Superior temporal gyrus (tissue), 1 donor: ENCODE measurements around the gene APH1B.
A peak's percentile ranks its signal among the peaks of the same experiment; 100 is the strongest.

Source experiments
- DNase-seq: peaks from one replicate; pipeline ENCODE4 v3.0.0-alpha.2; 2016; ENCODE audit errors: extremely low spot score

Gene APH1B

DNA sequence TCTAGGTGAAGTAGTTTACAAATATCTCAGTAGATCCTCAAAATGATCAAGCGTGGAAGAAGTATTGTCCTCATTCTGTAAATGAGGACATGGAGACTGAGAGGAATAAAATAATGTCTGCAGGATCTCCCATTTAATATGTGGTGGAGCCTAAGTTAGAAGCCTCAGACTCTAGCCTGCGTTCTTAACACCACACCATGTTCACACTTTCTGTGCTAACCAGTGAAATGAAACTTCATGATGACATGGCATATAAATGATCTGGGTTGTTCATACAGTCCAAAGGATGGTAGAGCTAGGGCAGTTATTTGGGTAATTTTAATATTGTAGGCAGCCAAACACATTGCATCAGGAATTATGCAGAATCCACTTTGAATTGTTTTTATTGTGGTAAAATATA is 25.1 kb upstream of the APH1B start:
- DNase-seq: no peak

GRCh38 chr15:63254991-63255390 is 22.4 kb upstream of the APH1B start:
- DNase-seq: no peak

DNA sequence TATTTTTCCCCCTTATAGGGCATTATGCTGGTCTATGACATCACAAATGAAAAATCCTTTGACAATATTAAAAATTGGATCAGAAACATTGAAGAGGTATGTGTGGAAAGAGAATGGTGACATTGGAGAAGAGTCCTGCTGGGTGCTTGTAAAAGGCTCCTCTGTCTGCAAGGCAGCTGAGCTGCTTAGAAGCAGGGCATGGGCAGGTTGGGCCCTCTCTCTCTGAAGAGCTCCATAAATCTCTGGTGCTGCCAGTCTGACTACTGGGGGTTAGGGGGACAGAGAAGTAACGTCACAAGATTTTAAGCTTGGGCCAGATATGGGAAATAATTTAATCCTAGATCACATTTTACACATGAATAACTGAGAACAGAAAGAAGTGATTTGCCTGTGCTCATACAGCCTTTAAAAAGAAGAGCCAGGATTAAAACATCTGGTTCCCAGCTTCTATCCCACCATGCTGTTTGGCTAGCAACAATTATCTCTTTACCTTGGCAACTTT is 21.9 kb upstream of the APH1B start:
- no peak for DNase-seq

GRCh38 chr15:63256433-63257274 is 20.8 kb upstream of the APH1B start:
- DNase-seq: no peak

GRCh38 chr15:63258658-63259057 is 18.7 kb upstream of the APH1B start:
- no peak for DNase-seq

GRCh38 chr15:63260791-63261190 is 16.6 kb upstream of the APH1B start:
- no peak for DNase-seq

DNA sequence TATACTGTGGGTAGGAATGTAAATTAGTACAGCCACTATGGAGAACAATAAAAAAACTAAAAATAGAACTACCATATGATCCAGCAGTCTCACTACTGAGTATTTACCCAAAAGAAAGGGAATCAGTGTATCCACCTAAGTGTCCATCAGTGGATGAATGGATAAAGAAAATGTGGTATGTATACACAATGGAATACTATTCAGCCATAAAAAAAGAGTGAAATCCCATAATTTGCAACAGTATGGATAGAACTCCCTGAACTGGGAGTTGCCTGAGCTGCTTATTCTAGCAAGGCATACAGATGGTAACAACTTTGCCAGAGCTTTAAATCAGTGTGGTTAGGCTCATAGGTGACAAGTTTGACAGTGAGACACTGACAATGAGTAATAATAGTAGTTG is 16.1 kb upstream of the APH1B start:
- DNase-seq: no peak

- DNase-seq: no peak
Measured at GRCh38 chr15:63263519-63263918, 13.9 kb upstream of the APH1B start.

DNA sequence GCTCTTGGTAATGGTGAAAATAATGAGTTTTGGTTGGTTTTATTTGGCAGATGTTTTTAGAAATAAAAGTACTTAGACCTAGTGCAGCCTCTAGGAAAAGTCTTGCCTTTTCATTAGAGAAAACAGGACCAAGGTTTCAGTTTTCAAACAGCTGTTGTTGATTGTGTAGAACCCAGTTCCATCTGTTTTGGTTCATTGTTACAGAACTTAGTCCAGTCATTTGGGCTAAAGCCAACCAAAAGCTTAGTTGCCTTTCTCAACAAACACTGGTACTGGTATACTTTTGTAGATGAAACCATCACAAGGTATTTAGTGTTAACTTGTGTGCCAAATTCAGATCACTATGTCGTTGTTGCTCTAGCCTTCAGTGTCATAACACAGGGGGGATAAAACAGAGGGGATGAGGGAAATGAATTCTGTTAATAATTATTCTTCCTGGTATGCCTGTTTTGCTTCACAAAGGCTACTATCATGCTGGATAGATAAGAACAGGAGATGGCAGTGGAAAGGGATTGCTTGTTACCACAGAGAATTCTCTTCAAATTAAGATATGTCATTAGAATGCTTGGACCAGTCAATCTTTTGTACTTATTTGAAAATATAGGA is 12.6 kb upstream of the APH1B start:
- no peak for DNase-seq

GRCh38 chr15:63274427-63274826 is 3.0 kb upstream of the APH1B start:
- no peak for DNase-seq

DNA sequence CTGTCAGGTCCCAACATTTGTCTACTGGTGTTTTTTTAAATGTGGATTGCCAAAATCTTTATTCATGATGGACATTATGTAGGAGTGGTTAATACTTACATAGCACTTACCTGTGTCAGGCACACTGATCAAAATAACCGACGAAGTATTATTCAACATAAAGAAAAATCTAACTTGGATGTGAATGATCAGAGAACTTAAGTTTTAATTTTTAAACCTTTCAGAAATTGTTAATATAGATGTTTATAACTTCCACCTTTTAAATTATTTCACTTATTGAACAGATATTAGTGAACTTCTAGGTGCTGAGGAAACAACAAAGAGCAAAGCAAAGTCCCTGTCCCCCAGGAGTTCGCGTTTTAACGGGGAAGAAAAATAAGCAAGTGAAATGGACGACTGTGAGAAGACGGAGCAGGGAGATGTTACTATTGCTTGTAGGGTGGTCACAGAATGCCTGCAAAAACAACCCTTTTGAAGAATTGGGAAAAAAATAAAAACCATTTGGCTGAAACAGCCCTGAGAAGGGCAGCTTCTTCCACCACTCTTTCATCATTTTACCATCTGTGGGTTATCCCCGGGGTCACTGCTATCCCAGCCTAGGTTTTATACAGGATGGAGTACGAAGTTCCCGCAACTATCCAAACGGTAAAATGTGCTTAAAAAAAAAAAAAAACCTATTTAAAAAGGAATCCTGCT is 915 bp upstream of the APH1B start:
- DNase-seq: no peak

DNA sequence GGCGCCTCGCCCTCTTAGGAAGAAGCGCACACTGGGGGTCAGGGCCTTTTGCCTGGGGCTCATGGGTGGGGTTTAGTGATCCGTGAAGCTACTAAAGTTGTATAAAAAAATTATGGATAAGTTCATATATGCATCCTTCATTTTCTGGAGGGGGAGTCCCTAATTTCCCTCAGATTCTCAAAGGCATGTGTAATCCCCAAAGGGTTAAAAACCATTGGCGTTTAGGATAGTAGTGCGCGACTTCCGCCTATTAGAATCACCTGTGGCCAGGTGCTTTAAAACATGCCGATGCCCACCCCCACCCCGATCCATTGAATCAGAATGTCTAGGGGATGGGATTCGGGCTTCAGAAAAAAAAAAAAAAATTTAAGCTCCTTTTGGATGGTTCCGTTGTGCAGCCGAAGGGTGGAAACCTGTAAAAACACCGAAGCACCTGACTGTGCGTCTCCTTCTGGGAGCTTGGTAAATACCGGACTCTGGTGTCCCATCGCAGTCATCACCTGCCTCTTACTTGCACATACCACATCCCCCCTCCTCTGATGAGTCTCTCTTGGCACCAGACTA is 570 bp downstream of the APH1B start:
- peak; percentile 43 for DNase-seq

DNA sequence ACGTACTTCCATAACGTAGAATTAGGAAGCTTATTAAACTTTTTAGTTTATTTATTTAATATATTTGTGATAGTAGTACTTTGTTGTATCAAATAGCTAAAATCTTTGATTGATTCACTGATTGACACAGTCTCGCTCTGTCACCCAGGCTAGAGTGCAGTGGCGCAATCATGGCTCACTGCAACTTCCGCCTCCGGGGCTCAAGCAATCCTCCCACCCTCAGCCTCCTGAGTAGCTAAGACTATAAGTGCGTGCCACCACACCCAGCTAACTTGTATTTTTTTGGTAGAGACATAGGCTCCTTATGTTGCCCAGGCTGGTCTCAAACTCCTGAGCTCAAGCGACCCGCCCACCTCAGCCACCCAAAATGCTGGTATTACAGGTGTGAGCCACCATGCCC is 5.7 kb downstream of the APH1B start:
- no peak for DNase-seq

- no peak for DNase-seq
Measured at GRCh38 chr15:63284335-63284734, 6.9 kb downstream of the APH1B start.

DNA sequence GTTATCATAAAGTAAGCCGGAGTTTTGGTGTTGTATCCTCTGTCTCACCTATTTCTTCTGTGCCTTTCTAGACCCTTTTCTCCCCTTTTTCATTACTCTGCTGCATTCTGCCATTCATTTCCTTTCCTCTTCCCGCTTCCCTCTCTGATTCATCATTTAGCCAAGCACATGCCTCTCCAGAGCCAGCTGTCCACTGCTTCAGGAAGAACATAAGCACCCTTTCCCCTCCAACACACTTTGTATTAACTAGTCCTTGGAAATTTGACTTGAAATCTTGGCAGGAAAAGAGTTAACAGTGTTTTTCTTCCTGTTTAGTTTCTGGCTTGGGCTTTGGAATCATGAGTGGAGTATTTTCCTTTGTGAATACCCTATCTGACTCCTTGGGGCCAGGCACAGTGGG is 9.7 kb downstream of the APH1B start:
- no peak for DNase-seq

DNA sequence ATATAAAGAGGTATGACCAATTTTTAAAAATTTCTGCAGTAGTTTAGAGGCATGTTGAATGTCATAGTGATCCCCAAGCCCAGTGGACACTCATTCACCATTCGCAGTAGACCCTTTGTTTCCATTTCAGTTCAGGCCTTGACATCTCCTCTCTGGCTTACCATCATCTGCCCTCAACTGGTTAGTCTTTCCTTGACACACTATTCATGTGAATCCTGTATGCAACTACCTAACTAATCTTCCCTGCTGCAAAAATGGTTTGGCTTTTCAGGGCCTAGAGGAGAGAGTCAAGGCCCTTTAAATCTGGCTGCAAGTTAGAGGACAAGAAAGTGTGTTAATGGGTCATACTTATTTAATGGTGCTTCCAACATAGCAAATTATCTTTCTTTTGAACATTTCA is 10.9 kb downstream of the APH1B start:
- no peak for DNase-seq

GRCh38 chr15:63288778-63289378 is 11.5 kb downstream of the APH1B start:
- DNase-seq: peak; percentile 91

GRCh38 chr15:63291507-63291906 is 14.1 kb downstream of the APH1B start:
- no peak for DNase-seq

- DNase-seq: no peak
Measured at GRCh38 chr15:63292241-63292640, 14.8 kb downstream of the APH1B start.

- DNase-seq: no peak
Measured at GRCh38 chr15:63292771-63293170, 15.4 kb downstream of the APH1B start.

DNA sequence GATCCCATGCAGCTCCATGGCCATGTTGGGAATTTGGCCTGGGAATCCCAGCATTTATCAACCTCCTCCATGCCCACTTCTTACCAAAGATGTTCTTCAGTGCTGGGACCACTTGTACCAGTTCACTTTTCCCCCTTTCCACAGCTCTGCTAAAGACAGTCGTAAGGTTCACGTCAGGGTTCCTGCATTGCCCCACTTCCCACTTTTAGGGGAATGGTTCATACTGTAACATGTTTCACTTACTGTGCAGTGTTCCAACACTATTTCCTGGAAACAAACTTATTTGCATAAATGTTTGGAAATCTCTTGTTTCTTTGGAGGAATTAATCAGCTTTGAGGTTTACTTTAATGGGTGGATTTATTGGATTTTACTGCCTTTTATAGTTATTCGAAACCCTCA is 17.0 kb downstream of the APH1B start:
- DNase-seq: no peak

DNA sequence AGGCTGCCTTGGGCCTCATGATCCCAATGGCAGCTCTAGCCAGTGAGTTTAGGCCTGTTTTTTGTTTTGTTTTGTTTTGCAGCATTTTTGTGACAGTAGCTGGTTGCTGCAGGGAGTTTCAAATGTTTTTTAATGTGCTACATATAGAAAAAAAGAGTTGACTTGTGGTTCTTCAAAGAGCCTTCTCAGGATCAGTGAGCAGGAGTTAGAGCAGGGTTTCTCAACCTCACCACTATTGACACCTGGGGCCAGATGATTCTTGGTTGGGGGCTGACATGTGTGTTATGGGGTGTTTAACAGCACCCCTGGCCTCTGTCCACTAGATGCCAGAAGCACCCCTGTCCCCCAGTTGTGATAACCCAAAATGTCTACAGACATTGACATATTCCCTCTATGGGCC is 17.9 kb downstream of the APH1B start:
- no peak for DNase-seq
